NCI-H2171 (cell line): ENCODE data around the gene BACH2.
"Not testable (repeated sequence)": the region's sequence is repeated elsewhere in the genome, so short reads cannot be mapped to it uniquely, and the experiment has no call there.

Experiments
- DNase-seq: peaks from one replicate; lab custom pipeline; 2025; lab: John Stamatoyannopoulos, UW

Gene BACH2

GRCh38 chr6:90296341-90297114 lies at the start of gene BACH2:
Gene BACH2 (minus strand): TSS chr6:90296843. CDS start chr6:90008844, 287,999 bp downstream.
- DNase-seq = peak; percentile 87

GRCh38 chr6:90343576-90343975 lies 46.9 kb upstream of the BACH2 start:
- DNase-seq = no peak

GRCh38 chr6:90338409-90338808 lies 41.8 kb upstream of the BACH2 start:
- no peak for DNase-seq

GRCh38 chr6:90336388-90336947 lies 39.8 kb upstream of the BACH2 start:
- DNase-seq = no peak

- no peak for DNase-seq
Measured at GRCh38 chr6:90333928-90334327, 37.3 kb upstream of the BACH2 start.

GRCh38 chr6:90332978-90333543 lies 36.4 kb upstream of the BACH2 start:
- DNase-seq = not testable (repeated sequence)

- DNase-seq = no peak
Measured at GRCh38 chr6:90329386-90330077, 32.9 kb upstream of the BACH2 start.

GRCh38 chr6:90328004-90328403 lies 31.4 kb upstream of the BACH2 start:
- DNase-seq = no peak

GRCh38 chr6:90326404-90327057 lies 29.9 kb upstream of the BACH2 start:
- no peak for DNase-seq

GRCh38 chr6:90323706-90324105 lies 27.1 kb upstream of the BACH2 start:
- no peak for DNase-seq

- DNase-seq = no peak
Measured at GRCh38 chr6:90322976-90323474, 26.4 kb upstream of the BACH2 start.

- DNase-seq = no peak
Measured at GRCh38 chr6:90319979-90320685, 23.5 kb upstream of the BACH2 start.

- DNase-seq = peak; percentile 3
Measured at GRCh38 chr6:90319044-90319443, 22.4 kb upstream of the BACH2 start.

GRCh38 chr6:90315986-90316385 lies 19.3 kb upstream of the BACH2 start:
- no peak for DNase-seq

GRCh38 chr6:90315354-90315950 lies 18.8 kb upstream of the BACH2 start:
- DNase-seq = no peak

GRCh38 chr6:90314514-90314913 lies 17.9 kb upstream of the BACH2 start:
- DNase-seq = no peak

- DNase-seq = no peak
Measured at GRCh38 chr6:90311569-90311968, 14.9 kb upstream of the BACH2 start.

GRCh38 chr6:90305800-90306448 lies 9.3 kb upstream of the BACH2 start:
- no peak for DNase-seq

GRCh38 chr6:90304308-90304707 lies 7.7 kb upstream of the BACH2 start:
- no peak for DNase-seq

- no peak for DNase-seq
Measured at GRCh38 chr6:90303039-90303438, 6.4 kb upstream of the BACH2 start.

- DNase-seq = no peak
Measured at GRCh38 chr6:90302320-90302719, 5.7 kb upstream of the BACH2 start.
